Transverse colon (tissue), 3 donors: ENCODE data around the gene DACT2.

ENCODE experiments used
- POLR2A ChIP-seq: fragments of 450-650 bp; IDR thresholded peaks from one replicate; pipeline ENCODE4 v1.6.1; 2016; ENCODE audit warnings: antibody characterized with exemption, mild to moderate bottlenecking, moderate library complexity
- POLR2AphosphoS5 ChIP-seq, 3 donors: sonication (generic); formaldehyde crosslinking; IDR thresholded peaks; one replicate each; pipeline ENCODE4 v1.6.1; 2016; ENCODE audit warnings: antibody characterized with exemption in 3 of 3

DNA sequence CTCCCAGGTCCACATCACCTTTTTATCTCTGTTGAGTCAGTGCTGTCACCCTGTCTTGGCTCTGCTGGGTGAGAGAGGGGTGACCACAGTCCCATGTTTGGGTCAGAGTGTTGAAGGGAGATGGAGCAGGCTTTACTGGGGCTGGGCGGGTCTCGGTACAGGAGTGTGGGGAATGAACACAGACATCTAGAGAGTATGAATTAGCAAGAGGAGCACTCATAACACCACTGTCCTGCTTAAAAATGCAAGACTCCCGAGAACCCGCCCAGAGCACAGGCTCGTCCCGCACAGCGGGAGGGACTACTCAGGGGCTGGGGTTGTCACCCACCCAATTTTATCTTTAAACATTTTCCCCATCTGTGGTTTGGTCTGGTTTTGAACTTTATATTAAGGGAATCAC lies 27.5 kb upstream of the DACT2 start:
- no peak for TF ChIP-seq POLR2AphosphoS5 (IDR thresholded peaks at IDR 0.05)
- TF ChIP-seq POLR2A = no peak
